Astrocyte (in vitro differentiated cells and primary cell): ENCODE results near the gene SHISA2. TPM values are rescaled to one million over a fixed set of nuclear protein-coding genes. Genes with fewer than 3 reads are reported as not detected.

Source experiments
- DNase-seq: peaks from one replicate; pipeline ENCODE4 v3.0.0-alpha.2; 2010; ENCODE audit warnings: low read depth
- FAIRE-seq: peaks from 2 replicates; lab custom pipeline; 2011; peaks lifted over from hg19 to GRCh38; lab: Jason Lieb, UNC
- H2AFZ ChIP-seq: 2 replicates; pipeline ENCODE4 v1.6.0; 2012; ENCODE audit warnings: low read depth, low read length, inconsistent platforms
- H3K27ac ChIP-seq: 2 replicates; pipeline ENCODE4 v1.5.1; 2011; ENCODE audit warnings: low read depth, low read length, inconsistent platforms
- H3K27me3 ChIP-seq: 2 replicates; pipeline ENCODE4 v1.6.0; 2011; ENCODE audit warnings: low read length, inconsistent platforms; ENCODE audit not compliant: insufficient read depth
- H3K36me3 ChIP-seq: 2 replicates; pipeline ENCODE4 v1.5.1; 2011; ENCODE audit warnings: low read length, inconsistent platforms; ENCODE audit not compliant: insufficient read depth
- H3K4me1 ChIP-seq: 2 replicates; pipeline ENCODE4 v1.5.1; 2011; ENCODE audit warnings: low read length, inconsistent platforms; ENCODE audit not compliant: insufficient read depth
- H3K4me2 ChIP-seq: 2 replicates; pipeline ENCODE4 v1.6.0; 2012; ENCODE audit warnings: low read length, inconsistent platforms
- H3K4me3 ChIP-seq: 2 replicates; pipeline ENCODE4 v1.5.1; 2011; ENCODE audit warnings: low read depth, mild to moderate bottlenecking, low read length, inconsistent platforms; ENCODE audit not compliant: insufficient read depth
- H3K79me2 ChIP-seq: 2 replicates; pipeline ENCODE4 v1.6.0; 2012; ENCODE audit warnings: mild to moderate bottlenecking, low read length, inconsistent platforms; ENCODE audit not compliant: insufficient read depth
- H3K9ac ChIP-seq: 2 replicates; pipeline ENCODE4 v1.6.0; 2012; ENCODE audit warnings: mild to moderate bottlenecking, low read length, inconsistent platforms
- H3K9me3 ChIP-seq: 2 replicates; pipeline ENCODE4 v1.5.1; 2012; ENCODE audit warnings: low read depth, mild to moderate bottlenecking, low read length, inconsistent platforms; ENCODE audit not compliant: insufficient read depth
- H4K20me1 ChIP-seq: 2 replicates; pipeline ENCODE4 v1.6.0; 2012; ENCODE audit warnings: low read length, inconsistent platforms; ENCODE audit not compliant: insufficient read depth
- H3K27ac Mint-ChIP-seq: one replicate; pipeline ENCODE4 v1.8.0; 2021; ENCODE audit warnings: mild to moderate bottlenecking, mixed read lengths; ENCODE audit not compliant: unreplicated experiment
- H3K27me3 Mint-ChIP-seq: one replicate; pipeline ENCODE4 v1.8.0; 2021; ENCODE audit warnings: low read depth, mixed read lengths; ENCODE audit not compliant: unreplicated experiment
- H3K36me3 Mint-ChIP-seq: one replicate; pipeline ENCODE4 v1.8.0; 2021; ENCODE audit warnings: low read depth, mixed read lengths; ENCODE audit not compliant: unreplicated experiment
- H3K4me1 Mint-ChIP-seq: one replicate; pipeline ENCODE4 v1.8.0; 2021; ENCODE audit warnings: low read depth, mixed read lengths; ENCODE audit not compliant: unreplicated experiment
- H3K4me3 Mint-ChIP-seq: one replicate; pipeline ENCODE4 v1.8.0; 2021; ENCODE audit warnings: mild to moderate bottlenecking, moderate library complexity, mixed read lengths; ENCODE audit not compliant: unreplicated experiment
- H3K9me3 Mint-ChIP-seq: one replicate; pipeline ENCODE4 v1.8.0; 2021; ENCODE audit warnings: mild to moderate bottlenecking, mixed read lengths; ENCODE audit not compliant: unreplicated experiment
- EZH2 ChIP-seq: IDR thresholded peaks from 2 replicates; pipeline ENCODE4 v1.6.1; 2012; ENCODE audit warnings: mild to moderate bottlenecking, low read length, inconsistent platforms; ENCODE audit not compliant: insufficient read depth
- total RNA-seq: library from RNA; stranded (reverse); gene quantifications from 2 replicates; pipeline ENCODE4 v1.2.1, GENCODE V29; 2021
- TF ChIP-seq, protein P1 (sequence below): IDR thresholded peaks from 2 replicates; pipeline ENCODE4 v1.5.1; 2011; ENCODE audit warnings: low read depth, mild to moderate bottlenecking, inconsistent platforms, low read length, moderate library complexity; ENCODE audit not compliant: insufficient read depth

The SHISA2 gene
- total RNA-seq, 1 donor from 2014 or later = 6.0 TPM

GRCh38 chr13:26062853-26063444, 11.1 kb upstream of the SHISA2 start:
- TF ChIP-seq, protein P1, sequence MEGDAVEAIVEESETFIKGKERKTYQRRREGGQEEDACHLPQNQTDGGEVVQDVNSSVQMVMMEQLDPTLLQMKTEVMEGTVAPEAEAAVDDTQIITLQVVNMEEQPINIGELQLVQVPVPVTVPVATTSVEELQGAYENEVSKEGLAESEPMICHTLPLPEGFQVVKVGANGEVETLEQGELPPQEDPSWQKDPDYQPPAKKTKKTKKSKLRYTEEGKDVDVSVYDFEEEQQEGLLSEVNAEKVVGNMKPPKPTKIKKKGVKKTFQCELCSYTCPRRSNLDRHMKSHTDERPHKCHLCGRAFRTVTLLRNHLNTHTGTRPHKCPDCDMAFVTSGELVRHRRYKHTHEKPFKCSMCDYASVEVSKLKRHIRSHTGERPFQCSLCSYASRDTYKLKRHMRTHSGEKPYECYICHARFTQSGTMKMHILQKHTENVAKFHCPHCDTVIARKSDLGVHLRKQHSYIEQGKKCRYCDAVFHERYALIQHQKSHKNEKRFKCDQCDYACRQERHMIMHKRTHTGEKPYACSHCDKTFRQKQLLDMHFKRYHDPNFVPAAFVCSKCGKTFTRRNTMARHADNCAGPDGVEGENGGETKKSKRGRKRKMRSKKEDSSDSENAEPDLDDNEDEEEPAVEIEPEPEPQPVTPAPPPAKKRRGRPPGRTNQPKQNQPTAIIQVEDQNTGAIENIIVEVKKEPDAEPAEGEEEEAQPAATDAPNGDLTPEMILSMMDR = peak; percentile 73
- no peak for TF ChIP-seq EZH2
- Histone ChIP-seq H3K27ac (peak overlapping the region; percentile 30), H4K20me1 (no peaks in the 10 kb centered on the region), H3K27me3 (no peaks in the 10 kb centered on the region), H3K79me2 (no peaks in the 10 kb centered on the region), H3K4me3 (no peak overlapping the region), H3K4me1 (no peaks in the 10 kb centered on the region), H3K9ac (no peak overlapping the region), H3K36me3 (no peaks in the 10 kb centered on the region), H2AFZ (no peak overlapping the region), H3K9me3 (no peaks in the 10 kb centered on the region), H3K4me2 (no peak overlapping the region)
- DNase-seq (peak; percentile 41), FAIRE-seq (no peak)
- no peaks in the 10 kb centered on the region for H3K36me3 Mint-ChIP-seq
- H3K4me1 Mint-ChIP-seq = peaks cover 17% of the 10 kb centered on the region
- peak overlapping the region; percentile 47 for H3K27ac Mint-ChIP-seq
- H3K27me3 Mint-ChIP-seq = no peaks in the 10 kb centered on the region
- no peaks in the 10 kb centered on the region for H3K9me3 Mint-ChIP-seq
- H3K4me3 Mint-ChIP-seq = no peak overlapping the region

DNA sequence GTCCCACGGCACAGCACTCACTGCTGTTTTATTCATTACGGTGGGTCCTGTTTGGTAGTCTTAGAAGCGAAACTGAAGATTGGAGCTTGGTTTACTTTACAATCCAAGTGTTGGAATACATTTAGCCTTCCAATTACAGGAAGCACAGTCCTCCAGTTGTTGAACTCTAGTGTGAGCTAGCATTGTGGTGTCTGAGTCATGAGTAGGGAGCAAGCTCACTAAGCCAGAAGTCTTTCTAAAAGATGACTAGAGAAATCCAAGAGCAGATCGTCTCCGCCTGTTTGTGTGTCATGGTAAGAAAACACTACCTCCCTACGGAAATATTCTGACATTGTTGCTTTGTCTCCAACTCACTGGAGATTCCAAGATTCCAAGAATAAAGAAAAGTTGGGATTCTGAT, 10.1 kb upstream of the SHISA2 start:
- H2AFZ ChIP-seq = peak overlapping the region; percentile 23
- Mint-ChIP-seq H3K4me3 (no peak overlapping the region), H3K4me1 (peaks cover 17% of the 10 kb centered on the region), H3K36me3 (no peaks in the 10 kb centered on the region), H3K9me3 (no peaks in the 10 kb centered on the region), H3K27me3 (no peaks in the 10 kb centered on the region), H3K27ac (peak overlapping the region; percentile 79)
- H3K79me2 ChIP-seq = no peaks in the 10 kb centered on the region
- H3K4me3 ChIP-seq = no peak overlapping the region
- no peak overlapping the region for H3K9ac ChIP-seq
- no peaks in the 10 kb centered on the region for H3K9me3 ChIP-seq
- TF ChIP-seq EZH2 = no peak
- TF ChIP-seq, protein P1 = no peak
- H4K20me1 ChIP-seq = no peaks in the 10 kb centered on the region
- H3K4me1 ChIP-seq = no peaks in the 10 kb centered on the region
- H3K36me3 ChIP-seq = no peaks in the 10 kb centered on the region
- peak overlapping the region; percentile 30 for H3K27ac ChIP-seq
- H3K27me3 ChIP-seq = no peaks in the 10 kb centered on the region
- peak; percentile 89 for DNase-seq
- FAIRE-seq = peak; percentile 77
- H3K4me2 ChIP-seq = peak overlapping the region; percentile 65

GRCh38 chr13:26061256-26061655, 9.4 kb upstream of the SHISA2 start:
- Mint-ChIP-seq H3K4me3 (no peak overlapping the region), H3K9me3 (no peaks in the 10 kb centered on the region), H3K27ac (peak overlapping the region; percentile 79), H3K27me3 (peaks cover 2% of the 10 kb centered on the region), H3K36me3 (no peaks in the 10 kb centered on the region), H3K4me1 (peaks cover 17% of the 10 kb centered on the region)
- TF ChIP-seq EZH2 = no peak
- TF ChIP-seq, protein P1 = no peak
- no peak for FAIRE-seq
- no peaks in the 10 kb centered on the region for H3K27me3 ChIP-seq
- no peak overlapping the region for H3K9ac ChIP-seq
- H3K4me2 ChIP-seq = peak overlapping the region; percentile 65
- H2AFZ ChIP-seq = no peak overlapping the region
- H3K36me3 ChIP-seq = no peaks in the 10 kb centered on the region
- H4K20me1 ChIP-seq = no peaks in the 10 kb centered on the region
- H3K4me3 ChIP-seq = no peak overlapping the region
- no peak for DNase-seq
- H3K9me3 ChIP-seq = no peaks in the 10 kb centered on the region
- H3K4me1 ChIP-seq = no peaks in the 10 kb centered on the region
- H3K27ac ChIP-seq = no peak overlapping the region
- no peaks in the 10 kb centered on the region for H3K79me2 ChIP-seq
